Astrocyte (in vitro differentiated cells and primary cell): ENCODE measurements around the gene APOL1. TPM values are rescaled to one million over a fixed set of nuclear protein-coding genes. Genes with fewer than 3 reads are reported as not detected.
A peak's percentile ranks its signal among the peaks of the same experiment; 100 is the strongest.

Source experiments
- DNase-seq: peaks from one replicate; pipeline ENCODE4 v3.0.0-alpha.2; 2010; ENCODE audit warnings: low read depth
- FAIRE-seq: peaks from 2 replicates; lab custom pipeline; 2011; peaks lifted over from hg19 to GRCh38; lab: Jason Lieb, UNC
- H2AFZ ChIP-seq: 2 replicates; pipeline ENCODE4 v1.6.0; 2012; ENCODE audit warnings: low read depth, low read length, inconsistent platforms
- H3K27ac ChIP-seq: 2 replicates; pipeline ENCODE4 v1.5.1; 2011; ENCODE audit warnings: low read depth, low read length, inconsistent platforms
- H3K27me3 ChIP-seq: 2 replicates; pipeline ENCODE4 v1.6.0; 2011; ENCODE audit warnings: low read length, inconsistent platforms; ENCODE audit not compliant: insufficient read depth
- H3K36me3 ChIP-seq: 2 replicates; pipeline ENCODE4 v1.5.1; 2011; ENCODE audit warnings: low read length, inconsistent platforms; ENCODE audit not compliant: insufficient read depth
- H3K4me1 ChIP-seq: 2 replicates; pipeline ENCODE4 v1.5.1; 2011; ENCODE audit warnings: low read length, inconsistent platforms; ENCODE audit not compliant: insufficient read depth
- H3K4me2 ChIP-seq: 2 replicates; pipeline ENCODE4 v1.6.0; 2012; ENCODE audit warnings: low read length, inconsistent platforms
- H3K4me3 ChIP-seq: 2 replicates; pipeline ENCODE4 v1.5.1; 2011; ENCODE audit warnings: low read depth, mild to moderate bottlenecking, low read length, inconsistent platforms; ENCODE audit not compliant: insufficient read depth
- H3K79me2 ChIP-seq: 2 replicates; pipeline ENCODE4 v1.6.0; 2012; ENCODE audit warnings: mild to moderate bottlenecking, low read length, inconsistent platforms; ENCODE audit not compliant: insufficient read depth
- H3K9ac ChIP-seq: 2 replicates; pipeline ENCODE4 v1.6.0; 2012; ENCODE audit warnings: mild to moderate bottlenecking, low read length, inconsistent platforms
- H3K9me3 ChIP-seq: 2 replicates; pipeline ENCODE4 v1.5.1; 2012; ENCODE audit warnings: low read depth, mild to moderate bottlenecking, low read length, inconsistent platforms; ENCODE audit not compliant: insufficient read depth
- H4K20me1 ChIP-seq: 2 replicates; pipeline ENCODE4 v1.6.0; 2012; ENCODE audit warnings: low read length, inconsistent platforms; ENCODE audit not compliant: insufficient read depth
- H3K27ac Mint-ChIP-seq: one replicate; pipeline ENCODE4 v1.8.0; 2021; ENCODE audit warnings: mild to moderate bottlenecking, mixed read lengths; ENCODE audit not compliant: unreplicated experiment
- H3K27me3 Mint-ChIP-seq: one replicate; pipeline ENCODE4 v1.8.0; 2021; ENCODE audit warnings: low read depth, mixed read lengths; ENCODE audit not compliant: unreplicated experiment
- H3K36me3 Mint-ChIP-seq: one replicate; pipeline ENCODE4 v1.8.0; 2021; ENCODE audit warnings: low read depth, mixed read lengths; ENCODE audit not compliant: unreplicated experiment
- H3K4me1 Mint-ChIP-seq: one replicate; pipeline ENCODE4 v1.8.0; 2021; ENCODE audit warnings: low read depth, mixed read lengths; ENCODE audit not compliant: unreplicated experiment
- H3K4me3 Mint-ChIP-seq: one replicate; pipeline ENCODE4 v1.8.0; 2021; ENCODE audit warnings: mild to moderate bottlenecking, moderate library complexity, mixed read lengths; ENCODE audit not compliant: unreplicated experiment
- H3K9me3 Mint-ChIP-seq: one replicate; pipeline ENCODE4 v1.8.0; 2021; ENCODE audit warnings: mild to moderate bottlenecking, mixed read lengths; ENCODE audit not compliant: unreplicated experiment
- CTCF ChIP-seq: IDR thresholded peaks from 2 replicates; pipeline ENCODE4 v1.5.1; 2011; ENCODE audit warnings: low read depth, mild to moderate bottlenecking, inconsistent platforms, low read length, moderate library complexity; ENCODE audit not compliant: insufficient read depth
- EZH2 ChIP-seq: IDR thresholded peaks from 2 replicates; pipeline ENCODE4 v1.6.1; 2012; ENCODE audit warnings: mild to moderate bottlenecking, low read length, inconsistent platforms; ENCODE audit not compliant: insufficient read depth
- total RNA-seq: library from RNA; stranded (reverse); gene quantifications from 2 replicates; pipeline ENCODE4 v1.2.1, GENCODE V29; 2021

Gene APOL1
- total RNA-seq, 1 donor from 2014 or later: 3.9 TPM

GRCh38 chr22:36293606-36294292 is 40.8 kb downstream of the APOL1 start:
- Mint-ChIP-seq H3K27me3 (no peaks in the 10 kb centered on the region), H3K4me1 (peaks cover 30% of the 10 kb centered on the region), H3K4me3 (no peak overlapping the region), H3K36me3 (peaks cover 28% of the 10 kb centered on the region), H3K9me3 (no peaks in the 10 kb centered on the region), H3K27ac (peak overlapping the region; percentile 49)
- DNase-seq: no peak
- Histone ChIP-seq H2AFZ (no peak overlapping the region), H3K79me2 (peaks cover 81% of the 10 kb centered on the region), H3K36me3 (peaks cover 79% of the 10 kb centered on the region), H3K9me3 (no peaks in the 10 kb centered on the region), H3K4me1 (no peaks in the 10 kb centered on the region), H4K20me1 (peaks cover 87% of the 10 kb centered on the region), H3K27ac (no peak overlapping the region), H3K4me2 (no peak overlapping the region), H3K9ac (no peak overlapping the region), H3K4me3 (no peak overlapping the region), H3K27me3 (no peaks in the 10 kb centered on the region)
- FAIRE-seq: no peak
- TF ChIP-seq CTCF (no peak), EZH2 (no peak)

- H3K27me3 Mint-ChIP-seq: no peaks in the 10 kb centered on the region
- Histone ChIP-seq H3K4me3 (no peak overlapping the region), H3K27ac (no peak overlapping the region), H3K4me1 (no peaks in the 10 kb centered on the region), H3K36me3 (peaks cover 79% of the 10 kb centered on the region), H2AFZ (no peak overlapping the region), H3K27me3 (no peaks in the 10 kb centered on the region), H3K79me2 (peaks cover 81% of the 10 kb centered on the region), H3K9me3 (no peaks in the 10 kb centered on the region), H4K20me1 (peaks cover 87% of the 10 kb centered on the region), H3K9ac (no peak overlapping the region), H3K4me2 (no peak overlapping the region)
- peaks cover 31% of the 10 kb centered on the region for H3K4me1 Mint-ChIP-seq
- TF ChIP-seq EZH2: no peak
- no peak for TF ChIP-seq CTCF
- no peak for FAIRE-seq
- peaks cover 30% of the 10 kb centered on the region for H3K36me3 Mint-ChIP-seq
- no peak for DNase-seq
- H3K4me3 Mint-ChIP-seq: no peak overlapping the region
- no peaks in the 10 kb centered on the region for H3K9me3 Mint-ChIP-seq
- H3K27ac Mint-ChIP-seq: peak overlapping the region; percentile 49
These were observed 41.3 kb downstream of the APOL1 start for GRCh38 chr22:36294293-36294620.

GRCh38 chr22:36294801-36295200 is 41.9 kb downstream of the APOL1 start:
- Mint-ChIP-seq H3K4me1 (peaks cover 28% of the 10 kb centered on the region), H3K27ac (peak overlapping the region; percentile 67), H3K4me3 (no peak overlapping the region), H3K36me3 (peaks cover 28% of the 10 kb centered on the region), H3K9me3 (no peaks in the 10 kb centered on the region), H3K27me3 (no peaks in the 10 kb centered on the region)
- no peak overlapping the region for H2AFZ ChIP-seq
- peaks cover 87% of the 10 kb centered on the region for H4K20me1 ChIP-seq
- H3K27me3 ChIP-seq: no peaks in the 10 kb centered on the region
- H3K9me3 ChIP-seq: no peaks in the 10 kb centered on the region
- no peak overlapping the region for H3K4me3 ChIP-seq
- H3K79me2 ChIP-seq: peaks cover 81% of the 10 kb centered on the region
- H3K36me3 ChIP-seq: peaks cover 79% of the 10 kb centered on the region
- TF ChIP-seq CTCF (no peak), EZH2 (no peak)
- DNase-seq: no peak
- no peak overlapping the region for H3K9ac ChIP-seq
- no peaks in the 10 kb centered on the region for H3K4me1 ChIP-seq
- no peak for FAIRE-seq
- H3K27ac ChIP-seq: no peak overlapping the region
- no peak overlapping the region for H3K4me2 ChIP-seq
